ENCODE measurements around the gene MISFA.
"Not testable (repeated sequence)": the region's sequence is repeated elsewhere in the genome, so short reads cannot be mapped to it uniquely, and the experiment has no call there.

DNA sequence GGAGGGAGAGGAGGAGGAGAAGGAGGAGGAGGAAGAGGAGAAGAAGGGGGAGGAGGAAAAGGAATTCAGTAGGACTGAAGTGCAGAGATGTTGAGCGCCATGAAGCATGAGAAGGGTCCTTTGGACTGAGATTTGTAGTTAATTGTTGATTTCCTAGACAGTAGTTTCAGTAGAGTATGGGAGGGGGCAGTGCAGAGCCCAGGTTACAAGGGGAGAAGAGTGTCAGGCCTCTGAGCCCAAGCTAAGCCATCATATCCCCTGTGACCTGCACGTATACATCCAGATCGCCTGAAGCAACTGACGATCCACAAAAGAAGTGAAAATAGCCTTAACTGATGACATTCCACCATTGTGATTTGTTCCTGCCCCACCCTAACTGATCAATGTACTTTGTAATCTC is 43.4 kb downstream of the MISFA start:
- TF ChIP-seq, protein P1, sequence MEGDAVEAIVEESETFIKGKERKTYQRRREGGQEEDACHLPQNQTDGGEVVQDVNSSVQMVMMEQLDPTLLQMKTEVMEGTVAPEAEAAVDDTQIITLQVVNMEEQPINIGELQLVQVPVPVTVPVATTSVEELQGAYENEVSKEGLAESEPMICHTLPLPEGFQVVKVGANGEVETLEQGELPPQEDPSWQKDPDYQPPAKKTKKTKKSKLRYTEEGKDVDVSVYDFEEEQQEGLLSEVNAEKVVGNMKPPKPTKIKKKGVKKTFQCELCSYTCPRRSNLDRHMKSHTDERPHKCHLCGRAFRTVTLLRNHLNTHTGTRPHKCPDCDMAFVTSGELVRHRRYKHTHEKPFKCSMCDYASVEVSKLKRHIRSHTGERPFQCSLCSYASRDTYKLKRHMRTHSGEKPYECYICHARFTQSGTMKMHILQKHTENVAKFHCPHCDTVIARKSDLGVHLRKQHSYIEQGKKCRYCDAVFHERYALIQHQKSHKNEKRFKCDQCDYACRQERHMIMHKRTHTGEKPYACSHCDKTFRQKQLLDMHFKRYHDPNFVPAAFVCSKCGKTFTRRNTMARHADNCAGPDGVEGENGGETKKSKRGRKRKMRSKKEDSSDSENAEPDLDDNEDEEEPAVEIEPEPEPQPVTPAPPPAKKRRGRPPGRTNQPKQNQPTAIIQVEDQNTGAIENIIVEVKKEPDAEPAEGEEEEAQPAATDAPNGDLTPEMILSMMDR (IDR thresholded peaks at IDR 0.05; ENCODE audit: insufficient read depth, low read depth, low read length), result not testable (repeated sequence)
- TF ChIP-seq EZH2 (IDR thresholded peaks at IDR 0.05; ENCODE audit: insufficient read depth, low read length), result not testable (repeated sequence)
